NT2/D1 (cell line): Measurements from ENCODE around the gene GUCY1A2.

Experiments used
- SUZ12 ChIP-seq: IDR thresholded peaks from 2 replicates; pipeline ENCODE4 v1.6.1; 2011; ENCODE audit not compliant: insufficient read length, insufficient read depth; ENCODE audit errors: extremely low read depth
- YY1 ChIP-seq: IDR thresholded peaks from 2 replicates; pipeline ENCODE4 v1.6.1; 2011; ENCODE audit not compliant: insufficient read length, insufficient read depth
- ZNF274 ChIP-seq: IDR thresholded peaks from 2 replicates; pipeline ENCODE4 v1.6.1; 2011; ENCODE audit warnings: mild to moderate bottlenecking, low read depth, low read length

- TF ChIP-seq YY1: no peak
- TF ChIP-seq SUZ12: no peak
- no peak for TF ChIP-seq ZNF274
Measured at GRCh38 chr11:107017104-107017432, 1.2 kb downstream of the GUCY1A2 start.
